Epithelial cell of proximal tubule (primary cell): ENCODE measurements around the gene PLEKHH1. TPM values are rescaled to one million over a fixed set of nuclear protein-coding genes. Genes with fewer than 3 reads are reported as not detected.
"Not testable (repeated sequence)": the region's sequence is repeated elsewhere in the genome, so short reads cannot be mapped to it uniquely, and the experiment has no call there.

Source experiments
- DNase-seq: peaks from one replicate; pipeline ENCODE4 v3.0.0-alpha.2; 2011; ENCODE audit warnings: low read depth
- H3K4me3 ChIP-seq: 2 replicates; pipeline ENCODE4 v1.5.1; 2011; ENCODE audit warnings: low read depth, mild to moderate bottlenecking, low read length
- CTCF ChIP-seq: conservative IDR thresholded peaks from 2 replicates; pipeline ENCODE4 v1.5.1; 2012; ENCODE audit warnings: low read depth, mild to moderate bottlenecking, low read length
- total RNA-seq: library from RNA; depleted of rRNA; stranded (reverse); fragments of >200 nt; gene quantifications from 2 replicates; pipeline ENCODE4 v1.2.3, GENCODE V29; 2015

Gene PLEKHH1
- total RNA-seq, 1 donor from 2014 or later, result 7.6 TPM

- H3K4me3 ChIP-seq, result no peak overlapping the region
- no peak for DNase-seq
- TF ChIP-seq CTCF, result peak; percentile 90
These were observed 50.9 kb downstream of the PLEKHH1 start for GRCh38 chr14:67583711-67584644.

GRCh38 chr14:67584978-67585377 is 51.9 kb downstream of the PLEKHH1 start:
- DNase-seq, result no peak
- H3K4me3 ChIP-seq, result no peak overlapping the region
- TF ChIP-seq CTCF, result no peak

- DNase-seq, result no peak
These were observed 53.3 kb downstream of the PLEKHH1 start for GRCh38 chr14:67586369-67586768.

DNA sequence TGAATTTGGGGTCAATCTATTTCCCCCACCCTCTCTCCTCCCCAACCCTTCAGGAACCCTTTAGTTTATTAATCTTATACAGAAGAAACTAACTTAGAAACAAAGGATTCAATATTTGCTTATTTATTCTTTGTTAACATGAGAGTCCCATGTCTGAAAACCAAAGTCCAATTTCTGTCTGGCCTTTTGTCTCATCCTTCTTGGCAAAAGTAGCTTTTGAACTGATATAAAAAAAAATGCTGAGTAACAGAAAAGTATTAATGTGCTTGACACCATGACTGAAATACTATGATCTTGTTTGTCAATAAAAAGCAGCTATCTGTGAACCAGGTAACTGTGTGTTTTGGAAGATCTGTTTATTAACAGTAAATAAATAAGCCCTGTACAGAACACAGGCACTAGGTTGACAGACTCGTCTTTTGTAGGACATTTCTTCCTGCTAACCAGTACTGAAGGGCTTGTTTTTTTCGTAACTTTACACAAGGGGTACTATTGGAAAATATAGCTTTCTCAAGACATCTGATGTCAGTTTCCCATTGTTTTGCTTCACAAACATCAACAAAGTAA is 56.2 kb downstream of the PLEKHH1 start:
- DNase-seq, result no peak
- no peak overlapping the region for H3K4me3 ChIP-seq
- no peak for TF ChIP-seq CTCF

More at GRCh38 chr14:67586369-67586768, 53.3 kb downstream of the PLEKHH1 start:
- TF ChIP-seq CTCF, result no peak
- no peak overlapping the region for H3K4me3 ChIP-seq

DNA sequence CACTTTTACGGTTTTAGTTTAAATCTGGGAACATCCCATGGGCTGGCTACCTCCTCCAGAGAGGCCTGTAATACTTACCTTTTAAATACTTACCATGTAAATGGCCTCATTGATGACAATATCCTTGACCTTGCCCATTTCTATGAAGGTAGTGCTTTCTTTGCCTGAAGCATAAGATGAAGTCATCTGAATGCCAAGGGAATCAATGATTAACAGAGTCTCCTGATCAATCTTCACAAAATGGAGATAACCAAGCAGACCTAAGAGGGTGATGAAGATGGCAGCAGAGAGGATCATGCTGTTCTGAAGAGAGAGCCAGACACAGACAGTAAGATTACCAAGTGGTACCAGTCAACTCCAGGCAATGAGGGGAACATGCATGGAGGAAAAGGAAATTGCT is 60.6 kb downstream of the PLEKHH1 start:
- not testable (repeated sequence) for DNase-seq

GRCh38 chr14:67595392-67595791 is 62.3 kb downstream of the PLEKHH1 start:
- DNase-seq, result no peak
- H3K4me3 ChIP-seq, result no peak overlapping the region
- TF ChIP-seq CTCF, result no peak

More for the DNA sequence above, 60.6 kb downstream of the PLEKHH1 start:
- not testable (repeated sequence) for H3K4me3 ChIP-seq

GRCh38 chr14:67599698-67600561 is 66.8 kb downstream of the PLEKHH1 start, which contains the start of gene PIGH:
TSS of gene PIGH (minus strand) at chr14:67600268. CDS start at chr14:67600203, 65 bp downstream.
- peak; percentile 50 for TF ChIP-seq CTCF
- no peak for DNase-seq
- H3K4me3 ChIP-seq, result peak within 1 kb of the TSS; percentile 87

GRCh38 chr14:67600562-67600974 is 67.5 kb downstream of the PLEKHH1 start:
- not testable (repeated sequence) for DNase-seq
- peak overlapping the region; percentile 87 for H3K4me3 ChIP-seq
